ENCODE measurements around the gene GOT1.

Gene GOT1

DNA sequence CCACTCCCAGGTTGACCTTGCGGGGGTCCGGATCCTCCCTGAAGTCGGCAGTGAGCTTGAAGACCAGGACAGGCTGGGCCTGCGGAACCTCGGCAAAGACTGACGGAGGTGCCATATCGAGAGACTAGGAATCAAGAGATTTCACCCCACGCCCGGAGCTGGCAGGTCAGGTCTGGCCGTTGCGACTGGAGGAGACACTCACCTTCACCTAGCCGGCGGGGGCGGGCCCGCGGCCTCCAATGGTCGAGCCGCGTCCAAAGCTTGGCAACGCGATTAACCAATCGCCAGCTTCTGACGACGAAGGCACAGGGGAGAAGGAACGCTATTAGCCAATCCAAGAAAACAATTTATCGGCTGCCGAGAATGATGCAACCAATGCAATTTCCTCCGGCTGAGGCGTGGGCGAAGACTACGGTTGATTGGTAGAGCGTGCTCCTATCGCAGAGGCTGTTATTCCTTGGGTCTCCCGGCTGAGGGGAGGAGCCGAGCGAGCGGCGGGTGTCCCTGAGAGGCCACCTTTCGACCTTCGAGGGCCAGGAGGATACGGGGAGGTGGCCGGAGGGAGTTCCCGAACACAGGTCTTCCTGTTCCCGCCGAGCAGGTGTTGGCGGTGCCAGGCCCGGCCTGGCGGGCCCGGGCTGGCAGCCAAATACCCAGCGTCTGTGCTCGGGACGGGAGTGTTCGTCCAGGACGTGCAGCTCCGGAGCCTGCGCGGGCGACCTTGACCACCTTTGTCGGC is at the start of gene GOT1:
GOT1 (minus strand) TSS at position 174 of the 739 bp plus-strand sequence; CDS start at position 115, 59 bp downstream.
- in situ Hi-C loops (cut with MboI; ENCODE audit: low sequenced_read_pairs): loop anchor here (25.0 kb wide), 1 partner anchor 282 kb away; no protein-coding TSS in a partner anchor

DNA sequence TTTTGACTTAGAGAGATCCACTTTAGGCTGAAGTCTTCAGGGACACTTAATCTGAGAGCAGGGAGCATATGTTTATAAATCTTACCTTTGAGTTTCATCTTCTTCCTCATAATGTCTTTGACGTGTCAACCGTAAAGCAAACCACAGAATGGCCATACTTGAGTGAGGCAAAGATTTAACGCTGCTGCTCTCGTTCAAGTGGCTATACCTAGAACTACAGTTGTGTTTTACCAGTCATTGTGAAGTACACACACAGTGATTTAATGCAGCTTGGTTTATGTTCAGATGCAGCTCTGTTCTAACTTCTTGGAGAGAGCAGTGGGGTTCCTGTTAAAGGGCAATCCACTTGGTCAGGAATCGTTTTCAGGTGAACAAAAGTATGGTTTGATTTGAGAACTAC is 39.9 kb upstream of the GOT1 start:
- in situ Hi-C loops (cut with MboI; ENCODE audit: low sequenced_read_pairs): no loop called here

DNA sequence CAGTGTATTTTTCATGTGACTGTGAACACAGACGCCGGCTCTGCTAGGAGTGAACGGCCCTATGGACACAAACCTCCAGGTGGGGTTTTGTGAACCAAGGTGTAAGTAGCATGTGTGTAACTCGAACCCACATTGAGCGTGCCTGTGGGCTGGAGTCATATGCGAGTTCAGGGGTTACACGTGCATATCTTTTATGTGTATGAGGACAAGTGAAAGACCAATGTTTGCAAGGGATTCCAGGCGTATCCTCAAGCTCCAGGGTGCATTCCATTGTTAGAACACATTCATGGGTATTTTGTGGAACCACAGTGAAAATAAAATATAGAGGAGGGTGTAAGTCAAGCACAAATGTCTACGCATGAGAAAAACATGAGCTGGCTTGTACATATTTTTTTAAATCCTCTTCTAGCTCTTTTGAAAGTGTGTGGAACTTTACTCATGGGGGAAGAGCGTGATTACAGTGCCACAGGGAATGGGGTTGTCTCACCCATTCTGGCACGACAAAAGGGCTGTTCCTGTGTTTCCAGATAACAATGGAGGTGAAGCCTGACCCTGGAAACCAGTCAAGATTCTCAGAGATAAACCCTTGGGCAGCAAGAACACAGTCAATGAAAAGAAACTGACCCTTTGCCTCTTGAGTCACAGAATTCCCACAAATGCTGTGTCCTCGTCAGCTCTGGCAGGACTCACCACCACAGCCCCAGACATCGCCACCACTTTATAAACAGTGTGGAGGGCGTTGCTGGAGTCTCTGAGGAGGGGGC is 37.0 kb upstream of the GOT1 start:
- in situ Hi-C loops (cut with MboI; ENCODE audit: low sequenced_read_pairs): no loop called here

DNA sequence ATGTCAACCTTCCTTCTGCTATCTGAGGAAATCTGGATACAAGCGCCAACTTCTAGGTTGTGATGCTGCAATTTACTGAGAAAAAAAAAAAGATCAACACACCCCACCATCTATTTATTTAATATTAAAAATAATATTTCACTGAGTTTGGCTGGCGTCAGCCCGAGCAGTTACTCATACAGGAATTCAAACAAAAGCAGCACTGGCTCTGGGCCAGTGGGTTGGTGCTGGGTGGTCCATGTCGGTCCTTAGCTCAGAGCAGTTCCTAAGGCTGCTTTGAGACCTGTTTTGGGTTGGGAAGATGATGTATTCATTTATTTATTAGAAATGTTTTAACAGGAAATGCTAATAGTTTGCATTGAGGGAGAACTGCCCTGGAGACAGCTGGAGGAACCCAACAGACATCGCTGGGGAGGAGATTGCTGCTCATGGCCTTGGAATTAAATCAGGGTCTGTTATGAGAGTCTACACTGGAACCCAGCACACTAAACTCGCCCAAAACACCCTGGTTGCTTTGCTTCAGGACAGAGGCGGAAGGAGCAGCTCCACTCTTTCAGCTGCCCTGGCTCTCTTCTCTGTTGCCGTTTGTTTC is 36.3 kb upstream of the GOT1 start:
- in situ Hi-C loops (cut with MboI; ENCODE audit: low sequenced_read_pairs): no loop called here

DNA sequence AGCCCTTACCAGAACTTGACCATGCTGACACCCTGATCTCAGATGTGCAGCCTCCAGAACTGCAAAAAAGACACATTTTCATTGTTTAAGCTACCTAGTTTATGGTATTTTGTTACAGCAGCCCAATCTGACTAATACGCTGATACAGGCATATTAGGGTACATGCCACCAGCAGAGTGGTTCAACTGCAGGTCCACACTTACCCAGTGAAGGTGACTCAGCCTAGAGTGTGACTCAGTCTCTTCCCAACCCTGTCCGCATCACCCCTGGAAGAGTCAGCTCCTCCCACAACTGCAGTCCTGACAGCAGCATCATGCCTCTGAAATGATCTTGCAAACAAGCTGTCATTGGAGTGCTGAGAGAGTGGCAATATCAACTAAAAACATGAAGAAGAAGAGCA is 30.8 kb upstream of the GOT1 start:
- in situ Hi-C loops (cut with MboI; ENCODE audit: low sequenced_read_pairs): no loop called here

DNA sequence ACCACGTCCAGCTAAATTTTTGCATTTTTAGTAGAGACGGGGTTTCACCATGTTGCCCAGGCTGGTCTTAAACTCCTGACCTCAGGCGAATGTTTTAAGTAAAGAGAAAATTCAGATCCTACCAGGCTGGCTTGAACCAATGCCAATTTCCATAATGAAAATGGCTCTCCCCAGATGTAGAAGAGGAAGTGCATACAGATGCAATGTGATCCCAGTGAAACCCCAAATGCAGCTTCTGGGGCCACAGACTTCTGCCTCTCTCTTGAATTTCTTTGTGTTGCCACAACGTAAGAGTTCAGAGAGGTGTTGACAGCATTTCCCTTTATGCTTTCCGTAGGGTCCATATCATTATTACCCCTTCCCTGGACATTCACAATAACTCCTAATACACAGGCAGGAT is 29.6 kb upstream of the GOT1 start:
- in situ Hi-C loops (cut with MboI; ENCODE audit: low sequenced_read_pairs): no loop called here

DNA sequence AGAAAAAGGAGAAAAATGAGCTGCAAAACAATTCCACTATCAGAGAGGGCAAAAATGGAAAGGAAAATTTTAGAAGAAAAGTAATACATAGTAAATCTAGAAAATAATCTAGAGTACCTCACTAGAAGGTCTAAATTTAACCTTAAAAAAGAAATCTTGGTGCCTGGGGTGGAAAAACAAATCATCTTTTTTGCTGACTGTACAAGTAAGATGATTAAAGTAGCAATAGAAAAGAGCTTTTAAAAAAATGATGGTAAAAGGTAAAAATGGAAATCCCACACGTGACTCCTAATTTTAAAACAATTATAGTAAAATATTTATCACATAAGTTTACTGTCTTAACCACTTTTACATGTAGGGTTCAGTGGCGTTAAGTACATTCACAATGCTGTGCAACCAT is 28.8 kb upstream of the GOT1 start:
- in situ Hi-C loops (cut with MboI; ENCODE audit: low sequenced_read_pairs): no loop called here

DNA sequence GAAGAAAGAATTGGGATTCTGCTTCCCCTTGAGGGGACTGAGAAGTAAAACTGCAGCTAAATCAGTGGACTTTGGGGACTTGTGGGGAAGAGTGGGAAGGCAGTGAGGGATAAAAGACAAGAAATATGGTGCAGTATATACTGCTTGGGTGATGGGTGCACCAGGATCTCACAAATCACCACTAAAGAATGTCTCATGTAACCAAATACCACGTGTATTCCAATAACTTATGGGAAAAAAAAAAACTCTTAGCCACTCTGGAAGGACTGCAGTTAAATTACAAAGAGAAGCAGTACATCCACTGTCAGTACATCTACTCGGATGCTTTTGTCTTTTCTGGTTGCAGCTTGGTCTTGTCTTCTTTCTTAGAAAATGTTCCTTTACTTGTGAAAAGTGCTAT is 27.4 kb upstream of the GOT1 start:
- in situ Hi-C loops (cut with MboI; ENCODE audit: low sequenced_read_pairs): no loop called here

DNA sequence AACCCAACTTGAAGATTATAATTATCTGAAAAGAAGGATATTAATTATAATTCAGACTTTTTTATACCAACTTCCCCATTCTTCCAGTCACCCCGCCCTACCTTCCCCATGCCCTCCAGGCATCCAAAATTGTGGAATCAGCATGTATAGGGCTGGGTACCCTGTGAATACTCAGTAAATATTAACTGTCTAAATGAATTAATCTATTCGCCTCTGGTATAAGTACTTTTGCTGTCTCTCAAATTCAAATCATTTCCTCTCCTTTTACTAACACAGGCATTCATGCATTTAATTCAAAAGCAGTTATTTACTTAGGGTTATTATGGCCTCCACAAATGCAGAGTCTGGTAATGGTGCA is 26.5 kb upstream of the GOT1 start:
- in situ Hi-C loops (cut with MboI; ENCODE audit: low sequenced_read_pairs): no loop called here

DNA sequence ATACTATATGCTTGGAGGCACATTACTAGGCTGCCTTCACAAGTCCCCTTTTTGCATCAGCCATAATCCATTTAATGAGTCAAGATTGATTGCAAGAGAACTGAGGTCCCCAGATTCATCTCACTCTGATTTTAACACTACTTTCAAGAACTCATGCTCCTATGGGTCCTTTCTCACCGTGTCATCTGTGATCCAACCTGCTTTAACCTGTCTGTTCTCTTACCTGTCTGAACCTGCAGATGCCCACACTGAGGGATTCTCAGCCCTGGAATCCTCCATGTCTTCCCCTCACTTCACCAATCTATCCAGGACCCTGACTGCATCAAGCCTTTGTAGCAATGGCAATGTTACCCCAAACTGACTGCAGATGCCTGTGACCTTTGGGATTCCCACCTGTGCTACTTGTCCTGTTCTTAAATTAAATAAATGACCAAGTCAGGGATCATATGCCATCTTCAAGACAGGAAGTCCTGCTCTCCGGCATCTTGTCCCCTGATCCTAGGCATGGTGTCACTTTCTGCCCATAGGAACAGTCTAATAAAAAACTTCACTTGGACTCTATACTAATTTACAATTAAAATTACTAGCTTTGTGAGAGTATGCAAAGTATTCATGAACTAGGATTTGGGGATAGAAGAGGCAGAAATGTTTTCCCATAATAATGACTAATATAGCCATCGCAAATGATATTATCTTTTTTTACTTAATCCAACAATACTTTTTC is 25.9 kb upstream of the GOT1 start:
- in situ Hi-C loops (cut with MboI; ENCODE audit: low sequenced_read_pairs): no loop called here

DNA sequence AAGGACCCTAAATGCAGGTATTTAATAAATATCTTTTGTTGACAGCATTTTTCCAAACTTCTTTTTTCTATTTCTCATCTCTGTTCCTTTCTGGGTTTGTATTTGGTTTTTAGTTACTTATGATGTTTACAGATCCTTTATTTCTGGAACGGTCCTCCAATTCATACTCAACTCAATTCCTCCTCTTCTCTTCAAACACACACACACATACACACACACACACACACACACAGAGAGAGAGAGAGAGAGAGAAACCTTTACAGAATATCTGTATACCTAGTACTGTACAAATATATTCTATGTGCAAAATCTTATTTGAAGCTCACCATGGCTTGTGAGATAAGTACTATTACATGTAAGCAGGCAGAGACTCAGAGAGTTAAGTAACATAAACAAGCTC is 21.6 kb upstream of the GOT1 start:
- in situ Hi-C loops (cut with MboI; ENCODE audit: low sequenced_read_pairs): no loop called here

DNA sequence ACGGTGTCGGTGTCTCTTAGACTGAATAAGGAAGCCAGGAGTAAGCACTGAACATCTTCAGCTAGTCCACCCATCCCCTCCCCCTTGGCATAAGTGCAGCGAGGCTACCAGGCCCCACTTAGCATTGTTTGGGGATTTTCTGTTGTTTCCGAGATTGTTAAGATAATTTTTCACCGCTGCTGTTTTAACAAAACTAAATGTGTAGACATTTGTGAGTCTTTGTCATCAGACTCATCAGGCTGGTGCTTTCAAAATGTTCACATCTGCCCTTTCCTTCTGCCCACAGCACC is 21.0 kb upstream of the GOT1 start:
- in situ Hi-C loops (cut with MboI; ENCODE audit: low sequenced_read_pairs): no loop called here

DNA sequence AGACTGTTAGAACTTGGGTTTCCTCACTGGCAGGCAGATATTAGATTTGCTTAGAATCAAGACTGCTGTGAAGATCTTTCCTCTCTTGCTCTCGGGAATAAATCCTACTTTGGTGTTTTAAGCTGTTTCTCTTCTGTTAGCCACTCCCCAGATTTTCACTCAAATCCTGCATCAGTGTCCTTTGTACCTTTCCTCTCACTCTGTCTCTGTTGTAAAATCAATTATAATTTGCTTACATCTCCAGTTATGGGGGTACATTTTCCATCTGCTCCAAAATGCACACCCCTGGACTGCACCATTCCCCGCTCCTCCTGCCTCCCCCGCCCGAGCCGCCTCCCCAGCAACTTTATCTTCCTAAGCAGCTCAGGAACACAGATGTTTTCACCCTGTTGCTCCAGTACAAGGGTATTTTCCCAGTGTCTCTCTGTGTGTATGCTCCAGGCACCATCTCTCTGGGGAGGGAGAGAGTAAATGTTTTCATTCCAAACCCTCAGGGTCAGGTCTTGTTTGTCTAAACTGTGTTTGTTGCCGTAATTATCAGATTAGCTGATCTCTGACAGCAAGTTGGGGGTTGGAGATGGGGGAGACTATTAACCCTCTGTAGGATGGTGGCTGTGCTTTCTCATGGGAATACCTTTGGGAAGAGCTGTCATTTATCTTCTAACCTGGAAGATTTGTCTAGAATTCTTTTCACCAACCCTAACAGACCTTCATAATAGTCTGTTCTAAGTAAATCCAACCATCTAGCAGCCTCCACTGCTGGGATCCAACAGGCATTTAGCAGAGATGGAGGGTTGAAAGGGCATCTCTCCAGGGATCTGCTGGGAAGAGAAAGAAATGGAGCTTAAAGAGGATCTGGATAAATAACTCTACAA is 20.4 kb upstream of the GOT1 start:
- in situ Hi-C loops (cut with MboI; ENCODE audit: low sequenced_read_pairs): no loop called here

DNA sequence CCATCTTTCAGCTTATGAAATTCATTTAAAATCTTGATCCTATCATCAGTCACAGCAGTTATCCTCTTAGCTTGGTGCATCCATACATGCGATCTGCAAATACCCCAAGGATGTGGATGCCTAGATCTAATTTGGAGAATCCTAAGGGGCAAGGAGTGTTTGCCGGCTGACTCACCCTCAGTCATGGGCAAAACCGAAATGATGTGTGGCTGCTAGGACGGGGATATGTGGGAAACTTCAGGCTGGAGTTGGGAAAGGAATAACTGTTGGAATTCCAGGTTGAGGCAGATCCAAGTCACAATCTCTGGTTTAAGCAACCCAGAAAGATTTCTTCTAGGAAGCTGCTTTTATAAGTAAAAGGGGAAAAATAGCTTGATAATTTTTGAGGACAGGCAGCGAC is 19.7 kb upstream of the GOT1 start:
- in situ Hi-C loops (cut with MboI; ENCODE audit: low sequenced_read_pairs): no loop called here

DNA sequence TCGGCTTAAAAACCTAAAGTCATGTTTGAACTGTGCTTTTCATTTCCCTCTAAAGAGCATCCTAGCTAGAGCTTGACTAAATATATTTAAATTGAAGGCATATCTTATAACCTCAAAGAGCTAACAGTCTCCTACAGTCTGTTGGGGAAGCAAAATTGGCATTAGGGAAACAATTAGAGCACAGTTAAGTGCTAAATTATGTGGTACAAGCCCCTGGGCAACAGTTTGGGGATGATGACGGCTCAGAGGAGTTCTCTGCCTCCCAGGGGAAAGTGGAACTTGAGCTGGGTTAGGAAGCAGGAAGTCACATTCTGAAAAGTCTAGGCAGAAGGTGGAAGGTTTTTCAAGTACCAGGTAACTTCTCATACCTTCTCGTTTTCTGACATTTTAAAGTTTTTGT is 18.6 kb upstream of the GOT1 start:
- in situ Hi-C loops (cut with MboI; ENCODE audit: low sequenced_read_pairs): loop anchor here (25.0 kb wide), 1 partner anchor 263 kb away; no protein-coding TSS in a partner anchor

DNA sequence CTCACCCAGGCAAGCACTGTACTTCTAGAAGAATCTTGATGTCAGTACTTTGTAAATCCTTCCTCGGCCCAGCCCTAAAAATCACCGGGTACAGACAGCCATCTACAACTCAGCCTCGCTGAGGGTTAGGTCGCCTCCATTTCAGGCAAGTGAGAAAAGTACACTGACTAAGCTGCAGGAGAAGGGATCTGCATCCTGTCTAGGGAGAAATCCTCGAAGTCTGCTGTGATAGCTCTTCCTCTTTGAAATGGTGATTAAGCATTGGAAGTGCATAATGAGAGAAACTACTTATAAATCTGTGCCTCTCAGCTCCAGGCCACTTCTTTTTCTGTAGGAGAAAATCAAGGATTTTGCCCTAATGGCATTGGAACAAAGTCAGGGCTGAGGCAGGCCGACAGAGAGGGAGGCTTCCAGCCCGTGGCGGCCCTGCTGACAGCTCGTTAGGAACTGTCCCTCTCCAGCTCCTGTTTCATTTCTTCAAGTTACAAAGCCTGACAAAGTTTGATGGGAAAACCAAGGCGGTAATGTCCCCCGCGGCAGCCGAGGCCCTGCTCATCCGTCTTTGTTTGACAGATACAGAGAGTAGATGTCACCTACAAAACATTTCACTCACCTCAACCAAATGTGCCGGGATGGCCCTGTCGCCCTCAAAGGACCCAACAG is 14.1 kb upstream of the GOT1 start:
- in situ Hi-C loops (cut with MboI; ENCODE audit: low sequenced_read_pairs): loop anchor here (25.0 kb wide), 1 partner anchor 268 kb away; no protein-coding TSS in a partner anchor

DNA sequence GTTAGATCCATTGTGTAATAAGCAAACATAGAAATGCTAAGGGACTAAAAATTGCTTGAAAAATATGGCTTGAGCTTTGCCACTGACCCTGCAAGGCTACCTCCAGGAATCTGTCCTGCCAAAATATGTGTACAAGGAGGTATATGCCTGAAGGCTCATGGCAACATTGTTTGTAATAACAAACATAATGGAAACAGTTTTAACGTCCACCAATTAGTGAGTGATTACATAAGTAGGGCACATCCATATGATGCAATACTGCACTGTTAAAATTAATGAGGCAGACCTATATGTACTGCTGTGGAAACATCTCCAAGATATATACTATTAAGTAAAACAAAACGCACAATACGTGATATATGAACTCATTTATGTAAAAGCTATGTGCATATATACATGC is 13.1 kb upstream of the GOT1 start:
- in situ Hi-C loops (cut with MboI; ENCODE audit: low sequenced_read_pairs): loop anchor here (25.0 kb wide), 1 partner anchor 269 kb away; no protein-coding TSS in a partner anchor

DNA sequence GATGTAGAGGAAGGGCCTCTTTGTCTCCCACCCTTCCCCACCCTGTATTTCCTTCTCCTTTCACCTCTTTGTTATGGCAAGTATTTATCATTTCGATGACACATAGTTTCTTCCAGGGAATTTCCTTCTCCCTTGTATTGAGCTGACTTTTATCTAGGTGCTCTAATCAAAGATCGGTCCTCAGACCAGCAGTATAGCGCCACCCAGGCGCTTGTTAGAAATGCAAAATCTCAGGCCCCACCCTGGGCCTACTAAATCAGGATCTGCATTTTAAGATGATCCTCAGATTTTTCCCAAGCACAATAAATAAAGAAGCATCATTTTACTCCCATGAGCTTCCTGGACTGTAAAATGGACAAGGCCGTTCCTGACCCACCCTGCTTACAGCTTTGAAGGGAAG is 12.0 kb upstream of the GOT1 start:
- in situ Hi-C loops (cut with MboI; ENCODE audit: low sequenced_read_pairs): loop anchor here (25.0 kb wide), 1 partner anchor 270 kb away; no protein-coding TSS in a partner anchor

DNA sequence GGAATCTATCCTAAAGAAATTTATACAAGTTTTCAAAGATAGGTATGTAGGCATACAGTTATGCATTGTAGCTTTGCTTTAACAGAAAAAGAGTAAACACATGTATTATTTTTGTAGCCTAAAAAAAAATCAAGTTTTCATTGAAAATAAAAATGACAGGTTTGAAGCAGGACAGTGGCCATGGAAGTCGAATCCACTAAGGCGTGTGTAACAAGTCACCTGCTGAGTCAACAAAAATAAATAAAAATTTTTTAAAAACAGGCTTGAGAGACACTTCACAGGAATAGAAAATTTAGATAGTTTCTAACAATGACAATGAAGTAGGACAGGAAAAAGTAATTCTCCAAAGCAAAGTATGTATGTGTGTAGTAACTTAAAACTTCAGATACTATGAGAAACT is 8.5 kb upstream of the GOT1 start:
- in situ Hi-C loops (cut with MboI; ENCODE audit: low sequenced_read_pairs): loop anchor here (25.0 kb wide), 1 partner anchor 273 kb away; no protein-coding TSS in a partner anchor
